Measurements from ENCODE around the gene BMPER. TPM values are rescaled to one million over a fixed set of nuclear protein-coding genes. Genes with fewer than 3 reads are reported as not detected.

The BMPER gene
- total RNA-seq, 1 donor from 2014 or later: 5.0 TPM

DNA sequence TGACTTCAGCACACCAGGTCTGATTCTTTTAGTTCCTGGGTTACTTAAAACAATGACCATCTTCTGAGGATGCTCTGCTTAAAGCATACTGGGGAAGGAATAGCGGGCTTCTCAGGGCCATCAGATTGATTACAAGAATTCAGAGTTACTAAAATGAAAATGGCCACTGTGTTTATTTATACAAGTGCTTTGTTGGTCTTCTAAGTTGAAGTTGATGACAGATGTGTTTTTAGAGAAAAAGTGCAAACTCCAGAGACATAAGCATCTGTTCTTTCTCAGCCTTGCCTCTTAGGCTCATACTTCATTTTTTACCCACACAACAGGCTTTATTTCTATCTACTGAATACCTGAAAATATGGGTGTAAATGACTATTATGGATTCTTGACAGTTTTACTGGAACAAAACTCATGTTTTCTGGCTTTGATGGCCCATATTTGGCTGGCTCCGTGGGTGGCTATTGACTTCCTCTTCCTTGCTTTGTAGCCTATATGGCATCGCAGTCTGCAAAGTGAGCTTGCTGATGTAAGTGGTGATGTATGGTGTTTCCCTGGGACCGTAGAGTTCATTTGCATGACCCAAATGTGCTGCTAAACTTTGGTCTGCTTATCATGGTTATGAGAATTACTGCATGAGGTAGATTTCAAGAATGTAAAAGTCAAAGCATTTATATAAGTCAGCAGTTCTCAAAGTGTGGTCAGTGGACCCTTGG, 121.3 kb downstream of the BMPER start:
- DNase-seq (ENCODE audit: low spot score): no peak

GRCh38 chr7:34031156-34031555, 125.8 kb downstream of the BMPER start:
- no peak for DNase-seq (ENCODE audit: low spot score)

- DNase-seq (ENCODE audit: low spot score): no peak
Observed at GRCh38 chr7:34034728-34035127, 129.4 kb downstream of the BMPER start.

GRCh38 chr7:34036051-34036920, 130.9 kb downstream of the BMPER start:
- peak; percentile 87 for DNase-seq (ENCODE audit: low spot score)

DNA sequence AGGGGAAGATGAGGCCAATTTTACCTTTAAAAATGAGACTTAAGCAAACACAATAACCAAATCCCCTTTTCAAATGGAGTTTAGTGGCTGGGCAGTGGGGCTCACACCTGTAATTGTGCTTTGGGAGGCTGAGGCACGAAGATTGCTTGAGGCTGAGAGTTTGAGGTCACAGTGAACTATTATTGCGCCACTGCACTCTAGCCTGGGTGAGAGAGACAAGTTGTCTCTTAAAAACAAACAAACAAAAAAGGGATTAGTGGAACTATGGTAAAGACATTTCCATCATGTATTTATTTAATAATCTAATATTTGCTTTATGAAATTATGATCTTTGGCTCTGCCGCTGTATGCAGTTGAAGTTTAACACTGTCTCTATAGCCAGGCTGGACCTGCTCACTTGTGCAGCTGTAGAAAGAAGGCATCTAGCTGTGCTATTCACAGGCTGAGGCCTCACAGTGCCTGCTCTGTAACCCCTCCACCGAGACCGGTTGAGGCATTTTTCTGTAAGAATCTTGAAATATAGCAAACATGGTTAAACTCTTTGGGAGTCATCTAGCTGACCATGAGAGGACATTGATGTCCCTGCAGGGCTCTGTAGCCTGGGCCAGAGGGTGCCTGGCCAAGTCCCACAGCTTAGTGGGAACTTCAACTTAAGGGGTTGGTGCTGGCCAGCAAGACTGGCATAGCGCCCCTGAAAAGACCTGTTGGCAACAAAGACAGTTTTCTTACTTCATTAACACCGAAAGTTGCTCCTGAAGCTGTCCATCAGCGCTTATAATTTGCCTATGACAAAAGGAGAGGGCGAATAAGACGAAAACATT, 131.8 kb downstream of the BMPER start:
- no peak for DNase-seq (ENCODE audit: low spot score)

DNA sequence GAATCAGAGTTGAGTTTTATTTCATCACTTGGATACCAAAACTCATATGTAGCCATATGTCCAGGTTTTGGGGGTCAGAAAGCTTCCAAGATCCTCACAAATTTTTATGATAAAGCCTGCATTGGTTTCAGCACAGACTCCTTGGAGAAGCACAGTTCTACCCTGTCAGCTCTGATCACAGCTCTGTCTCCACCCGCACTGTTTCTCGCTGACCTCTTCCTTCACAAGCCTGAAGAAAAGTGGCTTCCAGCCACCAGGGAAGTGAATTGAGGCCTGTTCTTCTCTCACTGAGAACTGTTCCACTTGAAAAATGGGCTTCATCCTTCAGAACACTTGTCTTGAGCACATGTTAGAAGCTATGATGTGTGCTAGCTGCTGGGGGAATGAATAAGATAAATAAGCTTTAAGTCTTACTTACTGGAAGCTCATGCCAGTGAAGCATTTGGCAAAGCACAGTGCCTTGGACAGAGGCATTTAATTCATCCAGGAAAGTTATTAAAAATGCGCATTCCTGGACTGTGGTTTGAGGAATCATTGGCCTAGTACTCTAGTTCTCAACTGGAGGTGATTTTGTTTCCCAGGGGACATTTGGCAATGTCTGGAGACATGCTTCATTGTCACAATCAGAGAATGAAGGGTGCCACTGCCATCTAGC, 133.6 kb downstream of the BMPER start:
- no peak for DNase-seq (ENCODE audit: low spot score)

- DNase-seq (ENCODE audit: low spot score): no peak
Observed at GRCh38 chr7:34041707-34042106, 136.4 kb downstream of the BMPER start.

- DNase-seq (ENCODE audit: low spot score): no peak
Observed at GRCh38 chr7:34042406-34042805, 137.1 kb downstream of the BMPER start.

- no peak for DNase-seq (ENCODE audit: low spot score)
Observed at GRCh38 chr7:34043461-34044305, 138.3 kb downstream of the BMPER start.

DNA sequence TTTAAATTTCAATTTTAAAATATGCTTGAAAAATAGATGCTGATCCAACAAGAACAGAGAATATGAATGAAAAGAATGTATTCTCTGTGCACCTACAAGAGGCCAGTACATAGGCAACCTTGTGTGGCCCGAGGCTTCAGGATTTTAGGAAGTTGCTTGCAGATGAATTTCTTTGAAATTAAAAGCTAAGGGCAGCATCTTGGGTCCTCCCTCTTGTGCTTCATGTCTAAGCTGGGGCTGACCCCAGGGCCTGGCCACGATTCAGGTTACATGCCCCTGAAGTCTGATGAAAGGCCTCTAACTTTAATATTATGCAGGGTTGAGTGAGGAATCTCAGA, 138.9 kb downstream of the BMPER start:
- DNase-seq (ENCODE audit: low spot score): no peak

GRCh38 chr7:34044734-34045353, 139.5 kb downstream of the BMPER start:
- DNase-seq (ENCODE audit: low spot score): no peak

- DNase-seq (ENCODE audit: low spot score): no peak
Observed at GRCh38 chr7:34048445-34048844, 143.1 kb downstream of the BMPER start.

- DNase-seq (ENCODE audit: low spot score): no peak
Observed at GRCh38 chr7:34054075-34054474, 148.7 kb downstream of the BMPER start.

DNA sequence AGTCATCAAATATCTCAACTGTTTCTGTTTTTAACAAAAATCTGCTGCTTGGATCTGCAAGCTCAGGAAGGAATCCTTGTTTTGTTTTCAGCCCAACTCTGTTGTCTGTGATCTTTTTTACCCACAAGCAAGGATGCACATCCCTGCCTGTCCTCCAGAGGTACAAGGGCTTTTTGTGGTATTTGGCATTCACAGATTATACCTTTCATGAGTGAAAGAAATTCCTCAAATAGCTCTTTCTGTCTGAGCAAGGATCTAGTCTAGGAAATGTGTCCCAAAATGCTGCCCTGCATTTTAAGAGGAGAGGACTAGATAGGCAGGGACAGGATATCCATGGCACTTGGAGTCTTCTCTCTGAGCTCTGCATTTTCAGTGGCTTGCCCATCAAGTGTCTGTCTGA, 151.8 kb downstream of the BMPER start:
- no peak for DNase-seq (ENCODE audit: low spot score)

DNA sequence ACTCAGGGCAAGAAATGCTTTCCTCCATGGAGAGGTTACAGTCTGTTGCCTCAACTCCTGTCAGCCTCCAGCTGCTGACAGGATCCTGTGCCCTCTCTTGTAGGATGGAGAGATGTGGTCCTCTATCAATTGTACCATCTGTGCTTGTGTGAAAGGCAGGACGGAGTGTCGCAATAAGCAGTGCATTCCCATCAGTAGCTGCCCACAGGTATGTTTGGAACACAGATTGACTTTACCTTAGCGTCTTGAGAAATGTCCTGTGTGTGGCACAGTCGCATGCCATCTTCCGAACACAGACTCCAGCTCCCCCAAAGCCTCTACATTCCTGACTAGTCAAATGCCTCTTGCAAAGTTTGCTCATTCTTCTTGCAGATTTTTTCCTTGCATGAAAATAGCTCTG, 152.6 kb downstream of the BMPER start:
- no peak for DNase-seq (ENCODE audit: low spot score)

DNA sequence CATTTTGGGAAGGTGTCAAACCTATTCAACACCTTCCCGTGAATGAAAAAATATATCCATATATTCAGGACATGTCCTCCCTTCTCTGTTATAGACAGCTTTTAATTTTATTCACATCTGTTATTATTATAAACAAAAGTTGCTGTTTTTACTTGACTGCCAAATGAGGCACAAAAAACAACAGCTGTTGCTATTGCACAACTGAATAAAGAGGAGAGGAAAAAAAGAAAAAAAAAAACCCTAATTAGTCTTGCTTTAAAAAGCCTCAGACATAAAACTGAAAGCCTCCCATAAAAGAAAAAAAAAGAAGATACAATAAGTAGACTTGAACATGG, 153.4 kb downstream of the BMPER start:
- DNase-seq (ENCODE audit: low spot score): no peak

DNA sequence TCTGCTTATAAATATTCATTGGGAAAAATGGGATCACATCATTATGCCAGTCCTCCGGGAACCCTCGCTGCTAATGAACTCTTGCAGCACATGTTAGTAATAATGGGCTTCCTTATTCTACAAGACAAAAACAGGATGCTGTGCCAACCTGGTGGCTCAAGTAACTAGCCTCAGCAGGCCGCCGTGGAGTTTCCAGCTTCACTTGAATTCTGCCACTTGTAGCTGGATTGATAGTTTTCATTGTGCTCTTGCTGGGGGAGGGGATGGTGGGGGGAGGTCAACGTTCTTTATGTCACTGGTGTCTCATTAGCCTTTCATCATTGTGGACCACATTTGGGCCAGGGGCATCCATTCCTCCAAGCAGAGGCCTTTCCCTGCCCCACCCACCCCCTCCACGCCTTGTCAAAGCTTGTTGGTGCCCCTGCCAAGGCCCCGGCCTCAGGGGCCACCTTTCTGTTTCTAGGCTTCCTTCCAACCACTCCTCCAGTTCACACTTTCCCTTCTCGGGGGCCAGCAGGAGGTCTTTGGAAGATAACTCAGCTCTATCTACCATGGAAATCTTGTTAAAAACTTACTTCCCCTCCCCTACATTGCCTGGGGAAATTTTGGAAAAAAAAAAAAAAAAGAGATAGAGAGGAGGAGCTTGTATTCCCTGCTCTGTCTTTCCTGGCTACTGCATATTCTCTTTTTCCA, 153.9 kb downstream of the BMPER start:
- DNase-seq (ENCODE audit: low spot score): no peak

- no peak for DNase-seq (ENCODE audit: low spot score)
Observed at GRCh38 chr7:34060196-34060947, 155.0 kb downstream of the BMPER start.

- DNase-seq (ENCODE audit: low spot score): no peak
Observed at GRCh38 chr7:34061149-34061548, 155.8 kb downstream of the BMPER start.
